Brain pericyte (primary cell): ENCODE results near the gene AP1AR.

Experiments
- DNase-seq: peaks from one replicate; pipeline ENCODE4 v3.0.0-alpha.2; 2012; ENCODE audit warnings: low read depth, low spot score

The AP1AR gene

DNA sequence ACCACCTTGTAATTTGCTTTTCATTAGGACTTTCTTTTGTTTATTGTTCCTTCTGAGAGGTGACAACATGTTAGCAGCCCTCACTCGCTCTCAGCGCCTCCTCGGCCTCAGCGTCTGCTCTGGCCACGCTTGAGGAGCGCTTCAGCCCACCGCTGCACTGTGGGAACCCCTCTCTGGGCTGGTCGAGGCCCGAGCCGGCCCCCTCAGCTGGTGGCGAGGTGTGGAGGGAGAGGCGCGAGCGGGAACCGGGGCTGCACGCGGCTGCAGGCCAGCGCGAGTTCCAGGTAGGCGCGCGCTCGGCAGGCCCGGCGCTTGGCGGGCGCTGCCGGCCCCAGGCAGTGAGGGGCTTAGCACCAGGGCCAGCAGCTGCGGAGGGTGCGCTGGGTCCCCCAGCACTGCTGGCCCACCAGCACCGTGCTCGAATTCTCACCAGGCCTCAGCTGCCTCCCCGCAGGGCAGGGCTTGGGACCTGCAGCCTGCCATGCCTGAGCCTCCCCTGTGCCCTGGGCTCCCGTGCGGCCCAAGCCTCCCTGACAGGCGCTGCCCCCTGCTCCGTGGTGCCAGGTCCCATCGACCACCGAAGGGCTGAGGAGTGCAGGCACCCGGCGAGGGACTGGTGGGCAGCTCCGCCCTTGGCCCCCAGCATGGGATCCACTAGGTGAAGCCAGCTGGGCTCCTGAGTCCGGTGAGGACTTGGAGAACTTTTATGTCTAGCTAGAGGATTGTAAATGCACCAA lies 9.2 kb upstream of the AP1AR start:
- DNase-seq, result no peak

DNA sequence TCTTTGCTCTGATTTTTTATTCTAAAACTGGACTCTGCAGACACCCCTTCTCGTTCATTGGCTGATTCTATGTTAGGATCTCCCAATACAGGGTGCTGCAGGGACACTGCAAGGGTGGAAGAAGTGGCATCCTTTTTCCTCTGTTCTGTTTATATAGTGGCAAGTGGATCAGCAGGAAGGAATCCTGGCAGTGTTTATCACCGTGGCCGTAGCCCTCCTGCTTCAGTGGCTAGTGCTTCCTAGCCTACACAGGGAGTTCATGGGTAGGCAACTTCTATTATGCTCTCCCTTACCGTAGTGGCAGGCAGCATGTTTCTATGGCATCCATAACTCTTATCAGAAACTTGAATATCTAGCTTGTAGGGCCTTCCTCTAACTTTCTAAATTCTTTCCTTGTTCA lies 6.4 kb upstream of the AP1AR start:
- DNase-seq, result no peak

DNA sequence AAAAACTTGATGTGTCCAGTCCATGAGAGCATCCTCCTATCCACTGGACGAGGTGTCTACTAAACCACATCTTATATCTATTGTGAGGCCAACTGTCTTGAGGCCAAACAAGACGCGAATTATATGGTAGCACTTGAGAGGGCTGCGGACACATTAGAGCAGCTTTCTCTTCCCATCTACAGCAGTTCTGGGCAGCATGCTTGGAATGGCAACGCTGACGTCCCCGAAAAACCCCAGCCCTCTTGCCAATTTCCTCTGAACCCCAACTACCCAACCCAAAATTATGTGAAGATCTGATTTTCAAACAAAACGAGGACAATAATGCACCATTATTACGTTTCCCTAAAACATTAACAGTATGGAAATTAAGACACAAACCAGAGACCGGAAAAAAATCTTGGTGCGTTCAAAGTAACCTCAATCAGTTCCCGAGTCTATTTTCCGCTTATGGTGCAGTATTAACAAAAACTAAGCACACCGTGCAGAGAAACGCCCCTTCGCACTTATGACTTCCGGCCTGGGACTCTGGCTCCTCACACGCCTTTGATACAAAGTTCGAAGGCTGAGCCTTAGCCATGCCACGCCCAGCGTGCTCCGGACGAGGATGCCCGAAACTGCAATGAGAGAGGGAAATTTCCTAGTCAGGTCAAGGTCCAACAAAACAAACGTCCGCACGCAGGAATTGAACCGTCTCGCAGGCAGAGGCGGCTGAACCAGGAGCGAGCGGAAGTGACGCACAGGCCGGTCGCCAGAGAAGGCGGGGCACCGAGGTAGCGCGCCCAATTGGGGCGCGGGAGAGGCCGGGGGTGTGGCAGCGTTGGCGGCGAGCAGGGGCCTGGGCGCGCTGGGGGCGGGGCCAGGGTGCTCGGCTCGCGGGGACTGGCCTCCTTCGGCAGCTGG lies 458 bp upstream of the AP1AR start:
- peak; percentile 89 for DNase-seq

DNA sequence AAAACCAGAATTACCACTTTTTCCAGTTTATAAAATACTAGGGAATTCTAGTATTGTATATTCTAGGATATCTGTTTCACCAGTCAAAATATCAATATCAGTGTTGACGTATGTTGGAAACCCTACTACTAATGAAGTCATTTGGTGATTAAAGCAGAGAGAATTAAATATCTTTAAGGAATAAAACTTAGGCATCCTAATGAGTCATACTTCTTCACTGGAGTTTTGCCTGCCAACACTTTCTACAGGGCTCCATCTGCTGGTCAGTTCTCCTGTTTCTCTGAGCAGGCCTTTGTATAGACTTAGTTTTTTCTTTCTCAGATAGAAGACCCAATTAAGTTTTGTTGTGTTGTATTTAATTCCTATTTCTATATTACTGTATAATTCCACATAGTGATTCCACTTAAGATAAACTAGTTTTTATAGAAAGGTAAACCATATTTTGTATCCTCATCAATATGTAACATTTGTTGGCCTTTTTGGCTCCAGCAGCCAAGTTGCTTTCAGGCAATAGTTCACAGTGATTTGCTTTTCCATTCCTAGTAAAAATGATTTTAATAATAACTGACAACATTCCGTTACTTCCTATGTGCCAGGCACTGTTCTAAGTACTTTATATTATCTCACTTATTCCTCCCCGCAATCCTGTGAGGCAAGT lies 3.5 kb downstream of the AP1AR start:
- peak; percentile 22 for DNase-seq

DNA sequence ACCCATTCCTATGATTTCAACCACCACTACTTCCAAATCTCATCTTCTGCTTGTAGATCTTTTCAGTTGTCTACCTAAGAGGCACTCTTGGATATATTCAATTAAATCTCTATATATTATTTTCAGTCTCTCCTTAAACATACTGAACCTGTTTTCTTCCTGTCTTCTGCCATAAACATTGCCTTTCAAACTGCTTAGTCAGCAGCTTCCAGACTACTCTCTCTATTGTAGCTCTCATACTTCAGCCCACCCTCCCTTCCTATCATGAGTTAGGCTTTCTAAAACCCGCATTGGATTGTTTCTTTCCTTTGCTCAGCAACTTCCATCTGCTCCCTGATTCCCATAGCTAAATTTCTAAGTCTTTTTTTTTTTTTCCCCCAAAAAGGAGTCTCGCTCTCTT lies 4.5 kb downstream of the AP1AR start:
- DNase-seq, result no peak

DNA sequence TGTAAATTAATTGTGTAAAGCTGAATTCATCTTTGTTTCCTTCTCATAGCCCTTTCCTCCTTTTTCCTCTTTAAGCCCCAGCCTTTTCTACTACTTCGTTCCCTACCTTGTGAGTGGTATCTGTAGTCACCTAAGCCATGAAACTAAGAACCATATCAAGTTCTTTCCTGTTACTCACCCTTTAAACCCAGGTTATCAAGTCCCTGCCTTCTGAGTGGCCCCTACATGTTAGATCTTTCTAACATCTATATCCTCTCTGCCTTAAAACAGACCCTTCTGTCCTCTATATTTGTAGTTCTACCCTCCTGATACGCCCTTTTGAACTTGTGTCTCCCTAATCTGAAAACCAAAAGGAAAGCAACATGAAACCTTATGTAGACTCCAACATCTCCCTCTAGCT lies 7.2 kb downstream of the AP1AR start:
- DNase-seq, result no peak

DNA sequence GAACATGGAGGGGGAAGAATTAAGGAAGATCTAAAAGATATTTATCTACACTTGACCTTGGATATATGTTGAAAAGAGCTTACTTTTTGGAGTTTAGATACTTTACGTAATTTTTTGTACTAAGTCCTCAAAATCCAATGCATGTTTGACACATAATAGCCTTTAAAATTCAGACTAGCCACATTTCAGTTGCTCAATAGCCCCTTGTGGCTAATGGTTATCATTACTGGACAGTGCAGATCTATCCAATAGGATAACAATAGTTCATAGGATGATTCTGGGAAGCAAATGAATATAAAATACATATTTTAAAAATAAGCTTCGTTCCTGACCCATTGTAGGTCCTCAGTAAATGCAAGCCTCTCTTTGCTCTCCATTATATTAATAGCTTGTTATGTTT lies 13.8 kb downstream of the AP1AR start:
- DNase-seq, result no peak

DNA sequence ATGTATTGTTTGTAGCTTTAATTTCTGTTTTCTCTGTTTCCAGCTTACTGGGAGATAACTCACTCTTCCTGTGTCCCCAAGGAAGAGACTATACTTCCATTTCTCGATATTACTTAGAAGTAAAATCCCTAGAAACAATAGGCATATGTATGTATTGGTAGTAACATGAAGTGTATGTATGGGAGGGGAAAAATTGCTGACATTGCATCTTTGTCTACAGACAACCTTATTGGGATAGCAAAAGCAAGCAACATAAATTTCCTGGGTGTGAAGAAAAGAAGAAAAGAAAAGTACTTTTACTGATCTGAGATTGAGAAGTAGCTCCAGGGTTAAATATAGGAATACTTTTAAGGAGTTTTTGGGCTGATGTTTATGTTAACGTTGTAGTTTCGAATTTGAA lies 15.4 kb downstream of the AP1AR start:
- no peak for DNase-seq

DNA sequence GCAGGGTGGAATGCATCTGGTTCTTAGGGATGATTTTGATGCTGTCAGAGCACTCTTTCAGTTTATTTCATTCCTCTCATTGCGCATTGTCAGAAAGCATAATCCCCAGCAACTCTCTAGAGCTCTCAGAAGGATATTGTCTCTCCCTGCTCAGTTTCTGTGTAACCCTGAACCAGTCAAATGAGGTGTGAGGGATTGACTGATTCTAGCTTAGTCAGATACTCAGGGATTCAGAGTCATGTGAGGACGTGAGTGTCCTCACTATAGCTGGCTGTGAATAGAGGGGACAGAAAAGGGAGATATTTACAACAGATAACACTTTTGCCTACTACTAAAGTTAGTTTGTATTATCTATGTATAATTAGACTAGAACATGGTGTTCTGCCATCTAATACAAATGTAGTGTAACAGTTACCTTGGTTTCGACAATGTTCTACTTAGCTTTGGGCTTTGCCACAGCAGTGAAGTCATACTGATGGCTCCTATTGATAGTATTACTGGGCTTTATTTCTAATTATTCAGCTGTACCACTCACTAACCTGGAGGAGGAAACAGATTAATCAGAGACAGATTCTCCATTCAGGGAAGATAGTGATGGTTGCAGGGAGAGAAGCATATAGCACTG lies 19.5 kb downstream of the AP1AR start:
- no peak for DNase-seq

DNA sequence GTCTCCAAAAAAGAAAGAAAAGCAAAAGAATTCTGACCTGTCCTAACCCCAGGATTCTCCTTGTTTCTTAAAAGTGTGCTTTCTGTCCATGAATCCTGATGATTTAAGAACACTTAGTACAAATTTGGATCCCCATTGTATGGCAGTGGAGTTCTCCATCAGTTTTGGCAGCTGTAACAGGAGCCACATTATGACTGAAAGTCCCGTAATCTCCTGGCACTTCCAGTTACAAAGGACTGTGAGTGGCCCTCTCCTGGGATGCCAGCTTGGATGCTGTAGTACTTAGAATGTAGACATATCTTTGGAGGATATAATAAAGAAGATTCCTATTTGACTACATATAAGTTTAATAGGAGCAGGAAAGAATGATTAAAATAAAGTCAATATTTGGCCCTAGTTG lies 20.6 kb downstream of the AP1AR start:
- DNase-seq, result no peak

DNA sequence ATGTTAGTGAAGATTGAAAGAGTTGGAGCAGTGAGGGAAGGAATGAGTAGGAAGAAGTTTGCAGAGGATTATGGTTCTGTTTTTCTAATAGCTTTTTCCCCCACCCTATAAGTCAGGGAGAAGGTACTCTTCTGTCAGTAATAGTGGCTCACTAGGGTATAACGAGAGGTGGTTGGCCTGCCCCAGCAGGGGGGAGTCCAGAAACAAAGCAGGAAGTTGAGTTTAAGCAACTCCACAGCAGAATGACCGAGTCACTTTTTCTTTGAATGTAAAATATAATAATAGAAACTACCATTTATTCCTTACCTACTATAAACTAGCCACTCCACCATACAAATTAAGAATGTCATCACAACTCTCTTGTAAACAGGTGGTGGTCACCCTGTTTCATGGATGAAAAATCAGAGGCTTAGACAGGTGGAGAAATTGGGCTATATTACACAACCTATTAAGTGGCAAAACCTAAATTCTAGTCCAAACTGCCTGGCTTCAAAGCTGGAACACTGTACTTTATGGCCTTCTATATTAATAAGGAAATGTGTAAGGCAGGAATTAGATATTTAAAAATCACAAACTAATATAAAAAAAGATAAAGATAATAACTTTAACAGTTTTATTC lies 21.9 kb downstream of the AP1AR start:
- no peak for DNase-seq

DNA sequence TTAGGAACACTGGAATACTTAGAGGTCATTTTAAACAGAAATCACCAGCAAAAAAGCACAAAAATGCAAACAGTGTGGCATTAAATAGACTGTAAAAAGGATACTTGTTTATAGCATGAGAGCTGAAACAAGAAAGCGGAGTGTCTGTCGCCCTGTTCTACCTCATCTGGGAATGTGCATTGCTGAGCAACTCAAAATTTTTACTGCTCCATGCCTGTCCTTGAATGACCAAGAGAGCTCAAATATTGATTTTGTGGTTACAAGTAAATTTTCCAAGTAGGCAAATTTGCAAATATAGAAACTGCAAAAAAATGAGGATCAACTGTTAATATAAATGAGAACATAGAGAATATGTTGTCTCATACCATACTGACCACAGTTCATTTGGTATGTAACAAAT lies 25.5 kb downstream of the AP1AR start:
- no peak for DNase-seq

DNA sequence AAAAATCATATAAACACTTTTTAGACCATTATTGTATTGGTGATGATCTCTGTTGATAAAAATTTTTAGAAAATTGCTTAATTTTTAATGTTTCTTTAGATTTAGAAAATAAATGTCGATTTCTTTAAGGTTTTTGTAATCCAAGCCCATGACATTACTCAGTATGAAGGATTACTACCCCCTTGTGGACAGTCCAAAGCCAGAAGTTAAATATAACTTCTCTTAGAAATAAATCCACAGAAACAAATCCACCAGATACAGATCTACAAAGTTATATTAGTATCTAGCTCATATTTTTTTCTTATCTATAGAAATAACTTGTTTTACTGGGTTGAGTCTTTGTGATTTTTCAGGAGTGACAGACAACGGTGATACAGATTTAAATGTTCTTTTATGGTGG lies 35.2 kb downstream of the AP1AR start:
- no peak for DNase-seq

DNA sequence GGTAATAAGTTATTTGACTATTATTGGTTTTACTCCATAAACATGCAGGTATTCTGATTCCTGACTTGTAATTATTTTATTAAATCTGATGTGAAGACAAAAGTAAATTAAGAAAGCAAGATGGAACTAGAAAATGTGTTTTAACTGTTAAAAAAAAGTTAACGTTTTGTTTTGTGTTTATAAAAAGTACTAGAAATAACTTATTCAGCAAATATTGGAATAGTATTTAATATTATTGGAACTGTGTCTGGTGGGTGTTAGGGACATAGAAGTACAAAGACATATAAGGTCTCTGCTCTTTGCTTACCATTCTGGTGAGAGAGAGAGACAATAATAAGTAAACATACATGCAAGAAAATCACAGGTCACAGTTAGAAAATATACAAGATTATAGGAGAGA lies 38.5 kb downstream of the AP1AR start:
- DNase-seq, result no peak

DNA sequence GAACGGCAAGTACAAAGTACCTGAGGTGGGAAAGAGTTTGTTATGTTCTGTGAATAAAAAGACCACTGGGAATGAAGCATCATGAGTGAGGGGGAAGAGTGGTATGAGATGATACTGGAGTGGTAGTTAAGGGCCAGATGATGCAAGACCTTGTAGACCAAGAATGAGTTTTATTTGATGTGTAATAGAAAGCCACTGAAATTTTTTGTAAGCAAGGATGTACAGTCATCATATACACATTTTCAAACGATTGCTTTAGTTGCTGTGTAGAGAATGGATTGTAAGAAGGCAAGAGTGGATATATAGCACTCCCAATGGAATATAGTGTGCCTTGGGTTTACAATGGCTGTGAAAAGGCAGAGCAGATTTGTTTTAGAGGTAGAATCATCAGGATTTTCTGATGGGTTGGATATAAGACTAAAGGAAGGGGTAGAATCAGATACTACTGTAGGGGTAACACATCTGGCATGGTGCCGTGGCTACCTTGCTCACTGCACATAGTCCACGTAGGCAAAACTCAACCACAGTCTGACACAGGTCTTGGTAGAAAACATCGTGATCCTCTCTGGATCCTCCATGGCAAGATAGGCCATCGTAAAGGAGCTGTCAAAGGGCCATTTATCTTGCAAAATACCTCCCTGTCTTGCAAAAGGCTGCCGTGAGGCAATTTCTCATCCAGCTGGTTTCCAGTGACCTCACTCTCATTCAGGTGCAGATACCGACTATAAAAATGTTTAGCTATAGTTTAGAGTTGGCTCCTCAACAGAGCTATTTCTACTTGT lies 39.2 kb downstream of the AP1AR start:
- no peak for DNase-seq

DNA sequence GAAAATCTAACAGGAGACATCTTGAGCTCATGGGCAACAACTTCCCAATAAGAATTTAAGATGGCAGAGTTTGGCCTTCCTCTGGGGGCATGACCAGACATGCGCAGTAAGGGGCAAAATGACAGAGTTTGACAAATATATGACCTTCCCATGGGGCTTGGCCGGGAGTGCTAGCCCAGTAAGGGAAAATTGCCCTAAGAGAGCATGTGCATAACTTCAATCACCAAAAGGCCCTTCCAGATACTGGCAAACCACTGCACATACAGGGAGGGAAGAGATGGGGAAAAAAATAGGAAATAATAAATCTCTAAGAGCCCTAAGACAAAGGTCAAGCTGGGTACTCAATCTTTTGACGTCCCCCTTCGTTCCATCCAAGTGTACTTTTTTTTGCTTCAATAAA lies 40.7 kb downstream of the AP1AR start:
- no peak for DNase-seq

DNA sequence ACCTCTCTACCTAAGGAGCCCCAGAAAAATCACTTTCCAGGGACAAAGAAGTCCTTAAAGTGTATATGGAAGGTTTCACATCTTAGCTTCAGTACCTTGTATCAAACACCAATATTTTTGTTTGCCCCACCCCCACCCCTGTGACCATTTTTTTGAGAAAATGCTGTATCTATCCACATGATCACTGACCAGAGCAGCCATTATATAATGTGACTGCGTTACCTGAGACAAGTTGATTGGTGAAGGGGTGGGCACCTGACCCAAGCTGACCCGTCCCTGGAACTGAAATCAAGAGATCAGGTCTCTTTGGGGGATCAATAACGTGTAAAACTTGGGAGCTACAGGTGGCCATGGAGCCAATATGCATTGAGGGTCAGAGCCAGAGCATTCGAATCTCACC lies 43.4 kb downstream of the AP1AR start:
- no peak for DNase-seq

DNA sequence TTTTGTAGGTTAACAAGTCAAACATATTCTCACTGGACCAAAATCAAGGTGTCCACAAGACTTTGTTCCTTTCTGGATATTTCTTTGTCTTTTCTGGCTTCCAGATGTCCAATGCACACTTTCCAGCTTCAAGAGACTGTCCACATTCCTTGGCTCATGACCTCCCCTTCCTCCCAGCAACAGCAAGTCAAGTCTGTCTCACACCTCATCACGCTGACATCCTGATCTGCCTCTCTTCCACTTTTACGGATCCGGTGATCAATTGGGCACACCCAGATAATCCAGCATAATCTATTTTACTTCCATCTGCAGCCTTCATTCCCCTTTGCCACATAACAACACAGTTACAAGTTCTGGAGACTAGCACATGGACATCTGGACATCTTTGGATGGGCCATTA lies 44.5 kb downstream of the AP1AR start:
- no peak for DNase-seq

DNA sequence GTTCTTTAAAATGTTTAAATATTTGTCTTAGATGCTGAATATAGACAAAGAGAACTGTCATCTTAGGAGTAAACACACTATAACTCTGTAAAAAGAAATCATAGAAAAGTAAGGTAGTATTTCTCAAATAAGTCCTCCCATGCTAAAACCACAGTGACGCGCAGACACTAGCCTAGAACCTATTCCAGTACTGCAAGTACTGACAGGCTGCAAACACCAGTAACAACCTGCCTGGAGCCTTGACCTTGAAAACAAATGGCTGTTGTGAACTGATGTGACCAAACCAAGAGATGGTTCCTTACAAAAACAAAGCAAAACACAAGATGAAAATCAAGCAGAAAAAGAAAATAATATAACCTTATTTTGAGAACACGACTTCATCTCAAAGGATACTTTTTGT lies 45.6 kb downstream of the AP1AR start:
- DNase-seq, result no peak

DNA sequence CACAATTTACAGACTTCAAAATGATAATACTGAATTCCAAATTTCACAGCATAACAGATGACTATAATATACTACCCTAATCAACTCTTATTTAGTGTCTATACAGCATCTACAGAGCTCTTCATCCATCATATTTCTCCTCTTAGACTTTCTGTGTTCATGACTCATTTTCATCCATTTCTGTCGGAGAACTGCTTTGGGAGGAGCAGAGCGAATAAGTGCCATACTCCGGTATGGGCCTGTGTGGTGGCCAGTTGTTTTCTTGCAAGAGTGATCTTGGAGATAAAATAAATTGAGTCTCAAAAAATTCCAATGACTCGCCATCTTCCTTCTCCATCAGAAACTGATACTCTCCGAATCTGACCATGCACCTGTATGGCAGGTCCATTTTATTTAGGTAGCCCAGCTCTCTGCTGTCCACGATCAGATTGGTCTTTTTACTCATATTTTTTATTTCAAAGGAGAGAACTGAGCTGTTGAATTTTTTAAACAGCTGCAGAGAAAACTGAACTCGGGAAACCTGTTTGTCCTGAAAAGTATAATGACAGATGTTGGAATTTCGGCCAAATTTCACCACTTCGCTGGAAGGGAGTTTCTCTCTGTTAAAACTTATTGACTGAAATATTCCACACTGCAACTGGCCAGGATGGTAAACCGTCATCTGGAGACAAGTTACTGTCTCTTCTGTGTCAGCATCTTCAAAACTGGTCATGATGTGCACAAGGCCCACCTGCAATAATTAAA lies 46.3 kb downstream of the AP1AR start:
- DNase-seq, result no peak
